NCI-H748 (cell line): Measurements from ENCODE around the gene MST1R.

Experiments
- DNase-seq: peaks from one replicate; lab custom pipeline; 2025; ENCODE audit not compliant: unreplicated experiment; lab: John Stamatoyannopoulos, UW

Gene MST1R

GRCh38 chr3:49878686-49879085 lies 25.0 kb downstream of the MST1R start:
- no peak for DNase-seq

- DNase-seq: no peak
These were observed 26.0 kb downstream of the MST1R start for GRCh38 chr3:49877716-49878115.

- no peak for DNase-seq
These were observed 27.1 kb downstream of the MST1R start for GRCh38 chr3:49876567-49876966.

- DNase-seq: no peak
These were observed 30.1 kb downstream of the MST1R start for GRCh38 chr3:49873623-49874022.

- DNase-seq: no peak
These were observed 30.8 kb downstream of the MST1R start for GRCh38 chr3:49872801-49873281.

- no peak for DNase-seq
These were observed 32.0 kb downstream of the MST1R start for GRCh38 chr3:49871531-49872153.

- DNase-seq: peak; percentile 67
These were observed 34.0 kb downstream of the MST1R start, which contains the start of gene CAMKV for GRCh38 chr3:49869525-49870126. Gene CAMKV, minus strand, starts transcription at chr3:49869906. Its CDS starts 7,518 bp downstream, at chr3:49862388.

GRCh38 chr3:49868862-49869466 lies 34.7 kb downstream of the MST1R start:
- peak; percentile 38 for DNase-seq

GRCh38 chr3:49867871-49868321 lies 35.8 kb downstream of the MST1R start:
- no peak for DNase-seq

- DNase-seq: no peak
These were observed 36.3 kb downstream of the MST1R start for GRCh38 chr3:49867400-49867799.

GRCh38 chr3:49865198-49865784 lies 38.4 kb downstream of the MST1R start:
- DNase-seq: no peak

- no peak for DNase-seq
These were observed 39.2 kb downstream of the MST1R start for GRCh38 chr3:49864505-49864904.

GRCh38 chr3:49859576-49860305 lies 43.9 kb downstream of the MST1R start:
- DNase-seq: no peak

- DNase-seq: peak; percentile 91
These were observed 47.3 kb downstream of the MST1R start, which contains the start of gene TRAIP for GRCh38 chr3:49856181-49857005. Gene TRAIP, minus strand, starts transcription at chr3:49856564. Its CDS starts 111 bp downstream, at chr3:49856453.

GRCh38 chr3:49855662-49856061 lies 48.0 kb downstream of the MST1R start:
- no peak for DNase-seq

- no peak for DNase-seq
These were observed 58.0 kb downstream of the MST1R start for GRCh38 chr3:49845694-49846093.

- DNase-seq: no peak
These were observed 59.0 kb downstream of the MST1R start for GRCh38 chr3:49844464-49845183.

GRCh38 chr3:49842843-49843517 lies 60.7 kb downstream of the MST1R start:
- no peak for DNase-seq

GRCh38 chr3:49841806-49842205 lies 61.9 kb downstream of the MST1R start:
- DNase-seq: no peak
